MCF 10A (cell line): Measurements from ENCODE around the gene ZNF580. TPM values are rescaled to one million over a fixed set of nuclear protein-coding genes. Genes with fewer than 3 reads are reported as not detected.

Experiments
- BruUV-seq: library from RNA; stranded (reverse); fragments of 400-500 nt; replicated peaks from 2 replicates; lab custom pipeline; 2021; lab: Mats Ljungman, UMichigan
- CTCF ChIA-PET: fragments of 300-600 bp; sonication (Branson Sonifier 250); formaldehyde crosslinking; extraction: SDS; loops from one replicate; lab custom pipeline; 2021; ENCODE audit warnings: antibody characterized with exemption, inconsistent platforms; lab: Yijun Ruan, JAX
- POLR2A ChIA-PET: fragments of 300-600, 350-650 bp; sonication (Branson Sonifier 250); formaldehyde crosslinking; extraction: SDS; loops from one replicate; lab custom pipeline; 2020; ENCODE audit warnings: antibody characterized with exemption, inconsistent platforms; lab: Yijun Ruan, JAX
- DNase-seq: peaks from one replicate; pipeline ENCODE4 v3.0.0-alpha.2; 2018; ENCODE audit not compliant: unreplicated experiment
- H3K27ac Mint-ChIP-seq: one replicate; pipeline ENCODE4 v1.8.0; 2022; ENCODE audit warnings: mild to moderate bottlenecking, low read depth, mixed read lengths; ENCODE audit not compliant: unreplicated experiment
- H3K27me3 Mint-ChIP-seq: one replicate; pipeline ENCODE4 v1.8.0; 2022; ENCODE audit warnings: mixed read lengths; ENCODE audit not compliant: insufficient read depth, unreplicated experiment
- H3K36me3 Mint-ChIP-seq: one replicate; pipeline ENCODE4 v1.8.0; 2022; ENCODE audit warnings: mild to moderate bottlenecking, moderate library complexity, mixed read lengths; ENCODE audit not compliant: insufficient read depth, unreplicated experiment
- H3K4me1 Mint-ChIP-seq: one replicate; pipeline ENCODE4 v1.8.0; 2022; ENCODE audit warnings: mixed read lengths; ENCODE audit not compliant: insufficient read depth, unreplicated experiment
- H3K4me3 Mint-ChIP-seq: one replicate; pipeline ENCODE4 v1.8.0; 2022; ENCODE audit warnings: mild to moderate bottlenecking, moderate library complexity, mixed read lengths; ENCODE audit not compliant: unreplicated experiment
- H3K9me3 Mint-ChIP-seq: one replicate; pipeline ENCODE4 v1.8.0; 2022; ENCODE audit warnings: mixed read lengths; ENCODE audit not compliant: unreplicated experiment
- intact Hi-C: fragments of 100-400 bp; cut with micrococcal nuclease; formaldehyde crosslinking; loops from 2 replicates; pipeline ENCODE4 v1.14.1; 2022
- total RNA-seq: library from RNA; stranded (reverse); gene quantifications from 2 replicates; pipeline ENCODE4 v1.2.3, GENCODE V29; 2022
- TF ChIP-seq, protein P1 (sequence below): fragments of 200-600 bp; IDR thresholded peaks from one replicate; pipeline ENCODE4 v1.8.0; 2022; ENCODE audit warnings: antibody characterized with exemption, mild to moderate bottlenecking; ENCODE audit not compliant: unreplicated experiment

ZNF580 gene
- total RNA-seq, 1 experiment from 2014 or later, result 44.9 TPM

DNA sequence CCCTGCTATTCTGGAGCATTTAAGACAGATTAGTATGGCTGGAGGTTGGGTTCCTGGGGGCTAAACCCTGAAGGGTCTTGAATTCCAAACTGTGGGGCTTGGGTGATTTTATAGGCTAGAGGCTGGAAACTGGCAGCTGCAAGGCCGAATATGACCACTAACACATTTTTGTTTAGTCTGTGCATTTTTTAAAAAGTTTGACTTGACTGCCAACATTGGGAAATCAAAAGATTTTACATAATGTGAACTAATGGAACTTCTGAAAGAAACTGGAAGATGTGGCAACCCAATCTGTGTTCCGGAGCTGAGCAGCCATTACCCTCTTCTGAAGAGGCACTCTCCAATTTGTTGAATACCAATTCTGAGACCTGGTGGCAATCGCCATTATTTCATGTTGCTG lies 21.5 kb upstream of the ZNF580 start:
- no peak overlapping the region for H3K4me3 Mint-ChIP-seq
- H3K27ac Mint-ChIP-seq, result no peak overlapping the region
- peaks cover 10% of the 10 kb centered on the region for H3K4me1 Mint-ChIP-seq
- ChIA-PET CTCF (interaction anchor here (0.7 to 2.2 kb wide), 3 partner anchors 13 to 503 kb away, joined by 3 to 17 read pairs (median 5); partner anchors contain the start of gene ZNF865), POLR2A (interaction anchor here (2.5 kb wide), 1 partner anchor 13 kb away, joined by 13 read pairs; no protein-coding TSS in a partner anchor)
- no peaks in the 10 kb centered on the region for H3K9me3 Mint-ChIP-seq
- TF ChIP-seq, protein P1, sequence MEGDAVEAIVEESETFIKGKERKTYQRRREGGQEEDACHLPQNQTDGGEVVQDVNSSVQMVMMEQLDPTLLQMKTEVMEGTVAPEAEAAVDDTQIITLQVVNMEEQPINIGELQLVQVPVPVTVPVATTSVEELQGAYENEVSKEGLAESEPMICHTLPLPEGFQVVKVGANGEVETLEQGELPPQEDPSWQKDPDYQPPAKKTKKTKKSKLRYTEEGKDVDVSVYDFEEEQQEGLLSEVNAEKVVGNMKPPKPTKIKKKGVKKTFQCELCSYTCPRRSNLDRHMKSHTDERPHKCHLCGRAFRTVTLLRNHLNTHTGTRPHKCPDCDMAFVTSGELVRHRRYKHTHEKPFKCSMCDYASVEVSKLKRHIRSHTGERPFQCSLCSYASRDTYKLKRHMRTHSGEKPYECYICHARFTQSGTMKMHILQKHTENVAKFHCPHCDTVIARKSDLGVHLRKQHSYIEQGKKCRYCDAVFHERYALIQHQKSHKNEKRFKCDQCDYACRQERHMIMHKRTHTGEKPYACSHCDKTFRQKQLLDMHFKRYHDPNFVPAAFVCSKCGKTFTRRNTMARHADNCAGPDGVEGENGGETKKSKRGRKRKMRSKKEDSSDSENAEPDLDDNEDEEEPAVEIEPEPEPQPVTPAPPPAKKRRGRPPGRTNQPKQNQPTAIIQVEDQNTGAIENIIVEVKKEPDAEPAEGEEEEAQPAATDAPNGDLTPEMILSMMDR, result no peak
- intact Hi-C loops, result no loop called here
- H3K27me3 Mint-ChIP-seq, result no peaks in the 10 kb centered on the region
- H3K36me3 Mint-ChIP-seq, result peaks cover 28% of the 10 kb centered on the region
- DNase-seq, result no peak
- TSS peak; percentile 4 for BruUV-seq

DNA sequence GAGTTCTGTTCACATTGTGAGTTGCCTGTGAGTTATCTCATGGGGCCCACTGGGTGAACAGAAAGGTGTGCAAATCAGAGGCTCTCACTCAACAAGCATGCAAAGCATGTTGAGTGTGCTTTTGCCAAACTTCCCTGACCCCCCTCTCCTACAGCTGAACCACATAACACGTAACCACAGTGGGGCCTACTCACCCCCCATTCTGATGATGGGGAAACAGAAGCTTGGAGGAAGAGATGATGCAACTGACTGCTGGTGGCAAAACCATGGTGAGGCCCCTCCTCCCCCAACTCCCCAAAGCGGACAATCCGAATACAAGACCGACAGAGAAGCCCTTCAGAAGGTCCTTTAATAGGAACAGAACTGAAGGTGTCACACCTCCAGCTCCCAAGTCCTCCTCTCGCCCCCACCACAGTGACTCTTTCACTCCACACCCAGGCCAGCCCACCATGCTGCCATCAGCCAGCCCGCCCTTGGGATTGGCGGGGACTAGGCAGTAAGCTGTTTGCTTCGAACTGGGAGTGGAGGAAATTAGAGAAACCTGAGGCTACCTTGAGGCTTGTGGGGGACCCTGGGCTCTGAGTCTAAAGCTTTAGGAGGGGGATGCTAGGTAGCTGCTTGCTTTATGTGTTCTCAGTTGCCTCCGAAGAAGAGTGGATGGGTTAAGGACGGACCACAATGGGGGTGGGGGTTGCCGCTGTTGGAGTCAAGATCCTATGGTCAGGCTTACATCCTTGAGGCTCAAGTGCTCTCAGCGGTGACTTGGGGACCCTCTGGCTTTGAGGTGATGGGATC lies 20.2 kb upstream of the ZNF580 start:
- BruUV-seq, result no TSS peak
- no peaks in the 10 kb centered on the region for H3K9me3 Mint-ChIP-seq
- DNase-seq, result no peak

DNA sequence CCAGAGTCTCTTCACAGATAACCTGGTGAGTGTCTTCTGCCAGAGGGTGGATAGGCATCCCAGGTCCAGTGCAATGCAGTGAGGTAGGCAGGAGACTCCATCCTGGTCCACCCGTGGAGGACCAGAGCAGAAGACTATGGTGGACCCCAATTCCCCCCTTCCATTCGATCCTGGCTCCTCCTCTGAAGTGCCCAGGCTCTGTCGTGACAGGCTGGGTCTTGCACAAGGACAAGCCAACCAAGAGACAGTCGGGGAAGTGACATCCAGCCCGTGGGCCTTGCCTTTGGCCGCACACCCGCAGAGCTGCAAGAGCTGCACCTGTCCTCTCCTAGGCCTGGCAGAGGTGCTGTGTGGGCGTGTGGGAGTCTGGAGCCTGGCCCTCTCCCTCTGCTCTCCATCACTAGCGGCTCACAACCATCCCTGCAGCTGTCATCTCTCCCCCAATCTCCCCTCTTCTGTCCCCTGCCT lies 19.6 kb upstream of the ZNF580 start:
- Mint-ChIP-seq H3K36me3 (peaks cover 28% of the 10 kb centered on the region), H3K27ac (no peak overlapping the region), H3K4me1 (peaks cover 10% of the 10 kb centered on the region), H3K27me3 (no peaks in the 10 kb centered on the region), H3K4me3 (no peak overlapping the region), H3K9me3 (no peaks in the 10 kb centered on the region)
- ChIA-PET CTCF (interaction anchor here (0.8 to 1.3 kb wide), 2 partner anchors 15 to 533 kb away, joined by 3 read pairs; no protein-coding TSS in a partner anchor), POLR2A (interaction anchor here (1.0 to 2.5 kb wide), 3 partner anchors 15 to 40 kb away, joined by 3 to 13 read pairs (median 3); partner anchors contain the start of genes FIZ1 and ZNF579)
- no peak for DNase-seq
- TF ChIP-seq, protein P1, result no peak
- BruUV-seq, result no TSS peak
- intact Hi-C loops, result no loop called here

More for the DNA sequence above, 20.2 kb upstream of the ZNF580 start:
- POLR2A ChIA-PET, result interaction anchor here (0.7 to 2.5 kb wide), 5 partner anchors 8 to 39 kb away, joined by 3 to 13 read pairs (median 3); partner anchors contain the start of genes FIZ1 and ZNF579
- Mint-ChIP-seq H3K4me3 (no peak overlapping the region), H3K27ac (no peak overlapping the region), H3K4me1 (peaks cover 10% of the 10 kb centered on the region), H3K36me3 (peaks cover 28% of the 10 kb centered on the region), H3K27me3 (no peaks in the 10 kb centered on the region)
- TF ChIP-seq, protein P1, result no peak
- CTCF ChIA-PET, result interaction anchor here (0.8 to 1.3 kb wide), 3 partner anchors 11 to 532 kb away, joined by 3 read pairs; no protein-coding TSS in a partner anchor
- intact Hi-C loops, result no loop called here

DNA sequence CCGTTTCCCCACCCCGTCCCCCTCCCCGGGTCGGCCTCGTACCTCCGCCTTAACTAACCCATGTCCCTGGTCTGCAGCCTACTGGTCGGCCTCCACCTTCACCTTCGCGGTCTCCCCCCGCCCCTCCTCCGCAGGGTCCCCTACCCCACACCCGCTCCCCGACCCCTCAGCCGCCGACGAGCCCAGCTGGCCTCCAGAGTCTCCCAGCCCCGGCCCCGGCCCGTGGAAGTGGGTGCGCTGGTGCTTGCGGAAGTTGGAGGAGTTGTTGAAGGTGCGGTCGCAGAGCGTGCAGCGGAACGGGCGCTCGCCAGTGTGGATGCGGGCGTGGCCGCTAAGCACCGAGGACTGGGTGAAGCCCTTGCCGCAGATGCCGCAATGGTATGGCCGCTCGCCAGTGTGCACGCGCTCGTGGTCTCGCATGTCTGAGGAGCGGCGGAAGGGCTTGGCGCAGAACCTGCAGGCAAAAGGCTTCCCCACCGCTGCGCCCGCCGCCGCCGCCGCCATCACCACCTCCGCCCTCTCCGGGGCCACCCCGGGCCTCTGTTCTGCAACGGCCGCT lies 19.1 kb upstream of the ZNF580 start:
- Mint-ChIP-seq H3K9me3 (no peaks in the 10 kb centered on the region), H3K27ac (no peak overlapping the region), H3K36me3 (peaks cover 28% of the 10 kb centered on the region), H3K4me1 (peaks cover 10% of the 10 kb centered on the region), H3K27me3 (no peaks in the 10 kb centered on the region), H3K4me3 (no peak overlapping the region)
- POLR2A ChIA-PET, result no interaction called here
- TF ChIP-seq, protein P1, result no peak
- DNase-seq, result no peak
- CTCF ChIA-PET, result interaction anchor here (1.3 to 1.8 kb wide), 2 partner anchors 15 to 16 kb away, joined by 3 to 6 read pairs; partner anchors contain the start of gene ZNF865
- intact Hi-C loops, result no loop called here
- BruUV-seq, result no TSS peak
